Stimulated activated CD4-positive, alpha-beta T cell treated with anti-CD3 and anti-CD28 coated beads, Interleukin-1b, Interleukin-23, amount 100 ng/mL, for 4 hours (primary cell): ENCODE measurements around the gene SEC61B.

Experiments used
- DNase-seq, 2 donors: peaks; one replicate each; pipeline ENCODE4 v3.0.0-alpha.2; 2020; ENCODE audit warnings: low read depth in 2 of 2

Gene SEC61B

DNA sequence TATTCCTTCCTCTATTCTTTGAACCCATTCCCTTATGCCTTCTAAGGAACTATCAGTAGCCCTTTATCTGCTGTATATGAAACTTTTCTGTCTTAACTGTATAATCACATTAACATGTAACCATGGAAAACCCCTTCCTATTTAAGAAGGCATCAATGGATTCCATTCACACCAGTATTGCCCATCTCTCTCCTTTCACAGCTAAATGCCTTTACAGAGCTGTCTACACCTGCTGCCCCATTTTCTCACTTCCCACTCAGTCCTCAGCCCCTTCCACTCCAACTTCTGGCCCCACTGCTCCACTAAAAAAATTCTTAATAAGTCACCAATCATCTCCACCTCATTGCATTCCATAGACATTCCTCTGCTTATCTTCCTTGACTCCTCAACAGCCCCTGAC is 50.8 kb downstream of the SEC61B start:
- DNase-seq, result no peak

DNA sequence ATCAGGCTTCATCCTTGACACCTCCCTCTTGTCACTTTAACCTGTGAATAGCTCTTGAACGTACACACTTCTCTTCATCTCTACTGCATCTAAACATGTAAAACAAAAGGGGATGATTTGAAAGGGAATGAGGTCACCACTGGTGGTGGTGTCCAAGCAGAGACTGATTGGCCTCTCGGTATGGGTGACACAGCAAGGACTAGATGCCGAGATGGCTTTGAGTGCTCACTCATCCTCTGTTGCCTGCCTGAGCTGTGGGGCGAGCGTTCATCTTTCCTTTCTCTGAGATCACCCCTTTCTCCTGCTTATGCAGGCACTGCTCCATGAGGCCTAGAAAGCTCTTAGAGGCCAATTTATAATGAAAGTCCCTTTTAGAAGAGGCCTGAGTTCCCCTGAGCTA is 51.9 kb downstream of the SEC61B start:
- DNase-seq, result no peak

DNA sequence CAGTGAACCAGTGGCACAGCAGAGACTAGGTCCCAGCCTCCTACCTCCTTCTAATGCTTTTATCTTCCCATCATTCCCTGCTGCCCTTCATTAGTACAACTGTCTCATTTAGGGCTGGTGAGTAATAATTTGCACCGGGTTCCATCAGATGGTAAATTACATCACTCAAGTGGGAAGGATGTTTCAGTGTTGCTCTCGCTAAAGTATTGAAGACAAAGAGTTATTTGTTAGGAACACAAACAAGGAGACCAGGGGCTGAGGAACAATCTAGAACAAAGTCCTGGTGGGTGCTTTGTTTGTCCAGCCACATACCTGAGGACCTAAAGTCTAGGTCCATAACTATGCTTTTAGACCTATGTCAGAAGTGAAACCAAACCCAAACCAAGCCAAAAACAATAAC is 52.4 kb downstream of the SEC61B start:
- DNase-seq, result no peak
